K562 (cell line): ENCODE results near the gene CCDC50. TPM values are rescaled to one million over a fixed set of nuclear protein-coding genes. Genes with fewer than 3 reads are reported as not detected.

Experiments used
- ATAC-seq: fragments of 200-7000 bp; cut with Tn5 transposase; 3 replicates; pipeline ENCODE4 v1.9.1; 2020; ENCODE audit warnings: moderate library complexity
- BruUV-seq: library from RNA; stranded (reverse); fragments of 400-500 nt; replicated peaks from 2 replicates; lab custom pipeline; 2021; lab: Mats Ljungman, UMichigan
- CTCF ChIA-PET: fragments of 300-600 bp; formaldehyde crosslinking; extraction: SDS; loops from one replicate; lab custom pipeline; 2021; ENCODE audit warnings: low intra/inter-chr PET ratio; lab: Yijun Ruan, JAX
- POLR2A ChIA-PET: fragments of 300-600, 350-650 bp; sonication (Branson Sonifier 250); formaldehyde crosslinking; extraction: SDS; loops from one replicate; lab custom pipeline; 2021; ENCODE audit warnings: antibody characterized with exemption, inconsistent platforms; lab: Yijun Ruan, JAX
- DNase-seq, 4 experiments: peaks; one replicate each; pipeline versions ENCODE4 v3.0.0 to v3.0.0-alpha.2; 2011 to 2018; ENCODE audit warnings: low spot score in 3 of 4, mixed read lengths in 3 of 4; ENCODE audit errors: extremely low read depth in 1 of 4
- FAIRE-seq: peaks from 2 replicates; lab custom pipeline; 2011; peaks lifted over from hg19 to GRCh38; lab: Jason Lieb, UNC
- H2AFZ ChIP-seq: 2 replicates; pipeline ENCODE4 v1.6.0; 2011; ENCODE audit warnings: low read depth, low read length, control low read depth, inconsistent platforms
- H3K27ac ChIP-seq: fragments of 200-600 bp; 3 replicates; pipeline ENCODE4 v1.8.0; 2011; ENCODE audit warnings: low read depth, mild to moderate bottlenecking, control low read depth, inconsistent platforms, low read length, moderate library complexity, mixed read lengths; ENCODE audit errors: extremely low read depth
- H3K27me3 ChIP-seq, 2 experiments: fragments of 300-600 bp in 1 of 2; 2 replicates in 1 of 2; 3 replicates in 1 of 2; pipeline versions ENCODE4 v1.6.0 to v1.8.0; 2011; ENCODE audit warnings: inconsistent platforms in 2 of 2, low read length in 2 of 2, mild to moderate bottlenecking in 1 of 2, mixed read lengths in 1 of 2, moderate library complexity in 1 of 2; ENCODE audit not compliant: control insufficient read depth in 2 of 2, insufficient read depth in 2 of 2
- H3K36me3 ChIP-seq: fragments of 300-600 bp; 3 replicates; pipeline ENCODE4 v1.8.0; 2011; ENCODE audit warnings: mild to moderate bottlenecking, low read length, inconsistent platforms; ENCODE audit not compliant: control insufficient read depth, insufficient read depth
- H3K4me1 ChIP-seq, 2 experiments: fragments of 200-600 bp in 1 of 2; replicated peaks in 1 of 2; 2 replicates in 1 of 2; 3 replicates in 1 of 2; pipeline versions ENCODE4 v1.5.1 to v1.8.0; 2011; ENCODE audit warnings: inconsistent platforms in 2 of 2, low read length in 2 of 2, mild to moderate bottlenecking in 1 of 2, mixed read lengths in 1 of 2, moderate library complexity in 1 of 2; ENCODE audit not compliant: control insufficient read depth in 2 of 2, insufficient read depth in 2 of 2
- H3K4me2 ChIP-seq: 2 replicates; pipeline ENCODE4 v1.6.1; 2011; ENCODE audit warnings: low read length, control low read depth, inconsistent platforms, mixed read lengths; ENCODE audit not compliant: insufficient read depth
- H3K4me3 ChIP-seq: fragments of 200-600 bp; sonication (generic), shearing (Covaris generic); 2 replicates; pipeline ENCODE4 v1.5.1; 2016; ENCODE audit warnings: control low read depth, inconsistent platforms
- H3K79me2 ChIP-seq: fragments of 200-600 bp; 3 replicates; pipeline ENCODE4 v1.8.0; 2011; ENCODE audit warnings: low read length, inconsistent platforms; ENCODE audit not compliant: control insufficient read depth, insufficient read depth
- H3K9ac ChIP-seq, 2 experiments: 2 replicates each; pipeline versions ENCODE4 v1.6.0 to v1.6.1; 2011; ENCODE audit warnings: low read depth in 2 of 2, low read length in 2 of 2, control low read depth in 1 of 2, inconsistent platforms in 1 of 2, mild to moderate bottlenecking in 1 of 2, mixed read lengths in 1 of 2; ENCODE audit not compliant: insufficient read depth in 1 of 2
- H3K9me1 ChIP-seq: one replicate; pipeline ENCODE4 v1.6.0; 2011; ENCODE audit warnings: inconsistent platforms, mild to moderate bottlenecking, low read length, moderate library complexity; ENCODE audit not compliant: control insufficient read depth, insufficient read depth
- H3K9me3 ChIP-seq: replicated peaks from 2 replicates; pipeline ENCODE4 v1.5.1; 2011; ENCODE audit warnings: low read depth, low read length, inconsistent platforms; ENCODE audit not compliant: control insufficient read depth, insufficient read depth
- H4K20me1 ChIP-seq: replicated peaks from 2 replicates; pipeline ENCODE4 v1.6.1; 2011; ENCODE audit warnings: low read length, inconsistent platforms, mixed read lengths; ENCODE audit not compliant: control insufficient read depth, insufficient read depth
- ARID2 ChIP-seq: fragments of 450-650 bp; IDR thresholded peaks from 2 replicates; pipeline ENCODE4 v1.6.1; 2017; ENCODE audit warnings: antibody characterized with exemption, mild to moderate bottlenecking
- HNRNPK ChIP-seq: fragments of 200-400 bp; formaldehyde crosslinking; IDR thresholded peaks from one replicate; pipeline ENCODE4 v1.6.1; 2018; ENCODE audit warnings: mild to moderate bottlenecking, low read depth, low read length; ENCODE audit not compliant: poor library complexity, severe bottlenecking
- PCBP1 ChIP-seq: fragments of 200-400 bp; formaldehyde crosslinking; IDR thresholded peaks from 2 replicates; pipeline ENCODE4 v1.6.1; 2018; ENCODE audit warnings: mild to moderate bottlenecking, low read depth, low read length; ENCODE audit not compliant: poor library complexity, severe bottlenecking
- PCBP2 ChIP-seq: fragments of 200-400 bp; formaldehyde crosslinking; IDR thresholded peaks from 2 replicates; pipeline ENCODE4 v1.6.1; 2018; ENCODE audit warnings: low read length, low read depth, mild to moderate bottlenecking, moderate library complexity; ENCODE audit not compliant: poor library complexity, severe bottlenecking
- SPI1 ChIP-seq: IDR thresholded peaks from 2 replicates; pipeline ENCODE4 v1.6.1; 2011; ENCODE audit warnings: low read depth, low read length, control low read depth, borderline replicate concordance
- TFAM ChIP-seq: fragments of 250-450 bp; sonication (Bioruptor Pico); conservative IDR thresholded peaks from 2 replicates; pipeline ENCODE4 v1.5.0; 2021; ENCODE audit warnings: mild to moderate bottlenecking, moderate library complexity
- ZBTB17 ChIP-seq: fragments of 450-650 bp; formaldehyde crosslinking; IDR thresholded peaks from 2 replicates; pipeline ENCODE4 v1.4.0; 2020; ENCODE audit warnings: mild to moderate bottlenecking
- ZNF354B ChIP-seq: fragments of 250-450 bp; sonication (Bioruptor Pico); IDR thresholded peaks from 2 replicates; pipeline ENCODE4 v1.4.0; 2020
- WGBS: fragments of 100-300 bp; shearing (Covaris generic); methylation state at CpG from one replicate; pipeline ENCODE4 v1.1.6; 2016; ENCODE audit warnings: low coverage, mixed read lengths; ENCODE audit not compliant: insufficient coverage; ENCODE audit errors: missing lambda C conversion rate; 5-methylcytosine and 5-hydroxymethylcytosine counted together
- in situ Hi-C: fragments of 300-500 bp; cut with MboI; formaldehyde crosslinking; loops from 4 replicates; pipeline ENCODE4 v1.15.0; 2018; ENCODE audit warnings: inconsistent platforms, mixed read lengths
- intact Hi-C: fragments of 100-400 bp; cut with micrococcal nuclease; formaldehyde crosslinking; loops from 2 replicates; pipeline ENCODE4 v1.14.2; 2022
- polyA plus RNA-seq, 8 experiments: library from polyadenylated mRNA; depleted of rRNA in 4 of 8; stranded (reverse) in 5 of 8; unstranded in 3 of 8; fragments of >200 nt; fragmentation: Nextera tagmentation in 2 of 8; fragmentation: Illumina TruSeq in 1 of 8; extraction: Ambion mirVana in 2 of 8; extraction: Trizol in 1 of 8; gene quantifications; 2 replicates each; pipeline versions ENCODE4 v1.2.1 to v1.2.3, GENCODE V29; 2011 to 2014; ENCODE audit warnings: inconsistent platforms in 1 of 8, missing spikeins in 1 of 8
- total RNA-seq, 7 experiments: library from RNA; depleted of rRNA in 6 of 7; stranded (reverse); fragments of >200 nt in 6 of 7; fragmentation: Illumina TruSeq in 2 of 7; extraction: Trizol in 2 of 7; gene quantifications; 2 replicates each; pipeline versions ENCODE4 v1.2.1 to v1.2.3, GENCODE V29; 2011 to 2021; ENCODE audit warnings: low replicate concordance in 1 of 7

Gene CCDC50
- total and polyA plus RNA-seq, 9 of the 15 experiments (the other 6 are each of a cell fraction or from before 2014, with no cell fraction given), result 8.4 to 63.4 (median 40.4) TPM

GRCh38 chr3:191435981-191436380 lies 106.8 kb downstream of the CCDC50 start (continued):
- TF ChIP-seq TFAM (CRISPR knock-in tag), result no peak
- no peak for TF ChIP-seq ZNF354B (CRISPR knock-in tag)
- TF ChIP-seq SPI1, result peak; percentile 89
- TF ChIP-seq ZBTB17, result no peak

- ATAC-seq, result no peak
- H3K9me3 ChIP-seq, result no peaks in the 10 kb centered on the region
- no peak overlapping the region for H3K4me3 ChIP-seq
- FAIRE-seq, result no peak
- BruUV-seq, result no TSS peak
- in situ Hi-C loops, result no loop called here
- H2AFZ ChIP-seq, result no peak overlapping the region
- H3K79me2 ChIP-seq, result peaks cover 84% of the 10 kb centered on the region
- peaks cover 14% of the 10 kb centered on the region for H3K36me3 ChIP-seq
- no peak overlapping the region for H3K4me2 ChIP-seq
- no peaks in the 10 kb centered on the region for H3K27me3 ChIP-seq
- H3K9ac ChIP-seq, result no peak overlapping the region
- peak; percentile 85 for TF ChIP-seq PCBP1
- peak; percentile 77 for TF ChIP-seq PCBP2
- TF ChIP-seq HNRNPK, result peak; percentile 59
- no peak for TF ChIP-seq ARID2
- TF ChIP-seq, all 486 proteins: peak for 3
- ChIA-PET CTCF (no interaction called here), POLR2A (no interaction called here)
- Histone ChIP-seq H3K9me1 (no peaks in the 10 kb centered on the region), H3K27ac (no peak overlapping the region), H3K4me1 (no peaks in the 10 kb centered on the region; a peak in 1 of 5 replicates), H4K20me1 (no peaks in the 10 kb centered on the region)
- 50% methylated on average over 2 of the region's 2 CpGs for WGBS
- intact Hi-C loops, result no loop called here
- no peak for DNase-seq
Measured at GRCh38 chr3:191438150-191438814, 109.1 kb downstream of the CCDC50 start.
